Choroid plexus epithelial cell (primary cell): Measurements from ENCODE around the gene TRPC4AP.
"Not testable (repeated sequence)": the region's sequence is repeated elsewhere in the genome, so short reads cannot be mapped to it uniquely, and the experiment has no call there.

Experiments
- DNase-seq: peaks from one replicate; pipeline ENCODE4 v3.0.0-alpha.2; 2010; ENCODE audit warnings: low read depth
- H3K4me3 ChIP-seq: 2 replicates; pipeline ENCODE4 v1.5.1; 2011; ENCODE audit warnings: low read depth, mild to moderate bottlenecking, control low read depth, low read length, moderate library complexity
- CTCF ChIP-seq: conservative IDR thresholded peaks from 2 replicates; pipeline ENCODE4 v1.5.1; 2011; ENCODE audit warnings: low read depth, mild to moderate bottlenecking, control low read depth, inconsistent platforms, low read length, moderate library complexity

Gene TRPC4AP

DNA sequence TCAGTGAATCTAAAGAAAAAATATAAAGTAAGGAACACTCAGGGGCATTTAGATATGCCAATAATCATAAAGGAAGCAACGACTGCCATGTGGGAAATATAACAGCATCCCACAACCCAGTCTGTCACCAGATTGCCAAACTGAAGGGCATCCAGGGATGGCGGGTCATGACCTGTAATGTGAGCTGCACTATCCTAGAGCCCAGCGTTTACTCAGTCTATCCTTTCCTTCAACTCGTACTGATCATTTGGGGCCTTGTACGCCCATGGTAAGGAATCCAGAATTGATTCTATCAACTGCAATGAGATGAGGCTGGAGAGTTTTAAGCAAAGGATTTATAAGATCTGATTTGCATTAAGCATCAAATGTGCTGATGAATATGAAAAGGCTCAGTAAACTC lies 5.3 kb downstream of the TRPC4AP start:
- no peak overlapping the region for H3K4me3 ChIP-seq
- no peak for DNase-seq
- no peak for TF ChIP-seq CTCF

DNA sequence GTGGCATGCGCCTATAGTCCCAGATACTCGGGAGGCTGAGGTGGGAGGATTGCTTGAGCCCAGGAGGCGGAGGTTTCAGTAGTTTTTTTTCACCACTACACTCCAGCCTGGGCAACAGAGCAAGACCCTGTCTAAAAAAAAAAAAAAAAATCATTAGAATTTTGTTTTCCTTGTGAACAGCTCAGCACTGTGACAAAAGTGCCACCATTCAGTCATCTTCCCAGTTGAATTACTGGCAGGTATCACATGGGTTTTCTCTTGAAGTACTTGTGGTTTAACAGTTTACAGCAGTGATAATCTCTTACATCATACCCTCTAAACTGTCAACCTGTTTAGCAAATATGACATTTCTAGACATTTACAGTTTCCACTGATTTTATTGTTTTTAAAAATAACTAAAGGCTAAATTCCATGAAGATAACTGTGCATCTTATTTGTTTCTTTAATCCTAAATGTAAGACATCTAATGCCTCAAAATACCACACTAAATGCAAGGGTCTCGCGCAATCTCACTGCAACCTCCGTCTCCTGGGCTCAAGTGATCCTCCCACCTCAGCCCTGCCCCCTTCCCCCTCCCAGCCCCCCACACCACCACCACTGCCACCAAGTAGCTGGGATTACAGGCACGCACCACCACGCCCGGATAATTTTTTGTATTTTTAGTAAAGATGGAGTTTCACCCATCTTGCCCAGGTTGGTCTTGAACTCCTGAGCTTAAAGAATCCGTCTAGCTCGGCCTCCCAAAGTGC lies 7.0 kb downstream of the TRPC4AP start:
- no peak for TF ChIP-seq CTCF
- no peak overlapping the region for H3K4me3 ChIP-seq
- DNase-seq: no peak

- no peak for TF ChIP-seq CTCF
- no peak for DNase-seq
- H3K4me3 ChIP-seq: no peak overlapping the region
These were observed 7.6 kb downstream of the TRPC4AP start for GRCh38 chr20:35084998-35085397.

GRCh38 chr20:35080348-35080642 lies 12.3 kb downstream of the TRPC4AP start:
- not testable (repeated sequence) for DNase-seq, H3K4me3 ChIP-seq

DNA sequence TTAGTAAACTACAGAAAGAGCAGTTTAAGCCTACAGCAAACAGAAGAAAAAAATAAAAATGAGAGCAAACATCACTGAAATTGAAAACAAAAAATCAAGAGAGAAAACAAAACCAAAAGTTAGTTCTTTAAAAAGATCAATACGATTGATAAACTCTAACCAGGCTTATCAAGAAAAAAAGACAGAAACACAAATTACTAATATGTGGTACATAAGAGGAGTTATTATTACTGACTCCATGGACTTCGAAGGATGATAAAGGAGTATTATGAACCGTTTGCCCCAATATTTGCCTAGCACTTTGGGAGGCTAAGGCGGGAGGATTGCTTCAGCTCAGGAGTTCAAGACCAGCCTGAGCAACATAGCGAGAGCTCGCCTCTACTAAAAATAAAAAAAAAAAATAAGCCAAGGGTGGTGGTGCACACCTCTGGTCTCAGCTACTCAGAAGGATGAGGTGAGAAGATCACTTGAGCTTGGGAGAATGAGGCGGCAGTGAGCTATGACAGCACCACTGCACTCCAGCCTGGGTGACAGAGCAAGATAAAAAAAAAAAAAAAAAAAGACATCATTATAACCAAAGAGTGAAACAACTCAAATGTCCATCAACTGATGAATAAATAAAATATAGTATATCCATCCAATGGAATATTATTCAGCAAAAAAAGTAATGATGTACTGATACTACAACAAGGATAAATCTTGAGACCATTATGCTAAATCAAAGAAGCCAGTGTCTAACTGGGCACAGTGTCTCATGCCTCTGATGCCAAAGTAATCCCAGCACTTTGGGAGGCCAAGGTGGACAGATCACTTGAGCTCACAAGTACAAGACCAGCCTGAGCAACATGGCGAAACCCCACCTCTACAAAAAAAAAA lies 12.9 kb downstream of the TRPC4AP start:
- TF ChIP-seq CTCF: no peak
- DNase-seq: no peak
- no peak overlapping the region for H3K4me3 ChIP-seq

DNA sequence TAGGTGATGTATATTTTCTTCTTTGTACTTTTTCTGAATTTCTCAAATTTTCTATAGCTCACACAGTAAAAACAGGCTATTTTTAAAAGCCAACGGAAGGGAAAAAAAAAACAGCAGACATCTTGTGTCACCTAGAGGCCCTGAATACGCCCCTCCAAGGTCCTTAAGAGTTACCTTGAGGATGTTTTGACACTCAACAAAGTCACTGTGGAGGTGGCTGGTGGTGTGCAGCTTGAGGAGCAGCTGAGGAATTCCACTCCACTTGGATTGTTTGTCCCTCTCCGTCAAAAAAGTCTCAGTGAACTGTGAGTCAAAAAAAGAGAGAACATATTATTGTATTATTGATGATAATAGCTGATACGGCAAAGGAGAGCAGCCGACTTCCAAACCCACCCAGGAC lies 14.7 kb downstream of the TRPC4AP start:
- H3K4me3 ChIP-seq: no peak overlapping the region
- no peak for TF ChIP-seq CTCF
- DNase-seq: no peak

GRCh38 chr20:35077341-35077740 lies 15.3 kb downstream of the TRPC4AP start:
- DNase-seq: no peak
- H3K4me3 ChIP-seq: no peak overlapping the region
- no peak for TF ChIP-seq CTCF

- H3K4me3 ChIP-seq, DNase-seq: not testable (repeated sequence)
These were observed 21.0 kb downstream of the TRPC4AP start for GRCh38 chr20:35071436-35072153.
